Inflammatory macrophage (primary cell): ENCODE data around the gene RCVRN.
"Not testable (repeated sequence)": the region's sequence is repeated elsewhere in the genome, so short reads cannot be mapped to it uniquely, and the experiment has no call there.

Experiments used
- DNase-seq, 2 donors: peaks; one replicate each; pipeline ENCODE4 v3.0.0-alpha.2; 2020 to 2022

The RCVRN gene

GRCh38 chr17:9921216-9921615 lies 16.1 kb upstream of the RCVRN start:
- not testable (repeated sequence) for DNase-seq

GRCh38 chr17:9918804-9919352 lies 13.8 kb upstream of the RCVRN start:
- no peak for DNase-seq

GRCh38 chr17:9918352-9918751 lies 13.3 kb upstream of the RCVRN start:
- DNase-seq, result no peak

- no peak for DNase-seq
These were observed 12.7 kb upstream of the RCVRN start for GRCh38 chr17:9917801-9918200.

GRCh38 chr17:9917131-9917530 lies 12.1 kb upstream of the RCVRN start:
- DNase-seq, result no peak

- DNase-seq, result no peak
These were observed 11.0 kb upstream of the RCVRN start for GRCh38 chr17:9916108-9916507.

GRCh38 chr17:9913476-9913875 lies 8.4 kb upstream of the RCVRN start:
- no peak for DNase-seq

- no peak for DNase-seq
These were observed 7.3 kb upstream of the RCVRN start for GRCh38 chr17:9912121-9913099.

- DNase-seq, result no peak
These were observed 6.0 kb upstream of the RCVRN start for GRCh38 chr17:9911089-9911488.

- DNase-seq, result no peak
These were observed 3.6 kb upstream of the RCVRN start for GRCh38 chr17:9908649-9909042.

- no peak for DNase-seq
These were observed 3.0 kb upstream of the RCVRN start for GRCh38 chr17:9907883-9908648.

GRCh38 chr17:9907131-9907530 lies 2.1 kb upstream of the RCVRN start:
- no peak for DNase-seq

- no peak for DNase-seq
These were observed 1.5 kb upstream of the RCVRN start for GRCh38 chr17:9906616-9907015.

GRCh38 chr17:9905902-9906301 lies 831 bp upstream of the RCVRN start:
- DNase-seq, result peak in 1 of 2 donors; percentile 43

- DNase-seq, result no peak
These were observed 594 bp downstream of the RCVRN start for GRCh38 chr17:9904277-9905077.

GRCh38 chr17:9902120-9902519 lies 3.0 kb downstream of the RCVRN start:
- no peak for DNase-seq

GRCh38 chr17:9900784-9901183 lies 4.3 kb downstream of the RCVRN start:
- DNase-seq, result no peak

GRCh38 chr17:9900044-9900594 lies 5.0 kb downstream of the RCVRN start:
- DNase-seq, result no peak

GRCh38 chr17:9899280-9900043 lies 5.6 kb downstream of the RCVRN start:
- DNase-seq, result no peak

- no peak for DNase-seq
These were observed 6.3 kb downstream of the RCVRN start for GRCh38 chr17:9898812-9899211.

- DNase-seq, result no peak
These were observed 7.6 kb downstream of the RCVRN start for GRCh38 chr17:9897372-9897968.
